H1 (cell line): ENCODE results near the gene UCKL1. TPM values are rescaled to one million over a fixed set of nuclear protein-coding genes. Genes with fewer than 3 reads are reported as not detected.

ENCODE experiments used
- ASH2L ChIP-seq: fragments of 200-600, 300-600 bp; sonication (generic); IDR thresholded peaks from one replicate; pipeline ENCODE4 v1.7.1; 2017; ENCODE audit warnings: low read length
- CHD2 ChIP-seq: IDR thresholded peaks from 2 replicates; pipeline ENCODE4 v1.6.1; 2012; ENCODE audit warnings: low read length, improper control_type of control experiment
- GABPA ChIP-seq: IDR thresholded peaks from 2 replicates; pipeline ENCODE4 v1.6.1; 2011; ENCODE audit warnings: mild to moderate bottlenecking, low read length, moderate library complexity, borderline replicate concordance; ENCODE audit not compliant: insufficient read depth
- NANOG ChIP-seq: IDR thresholded peaks from 2 replicates; pipeline ENCODE4 v1.6.1; 2011; ENCODE audit warnings: low read length, low read depth, mild to moderate bottlenecking, inconsistent platforms; ENCODE audit not compliant: insufficient read depth, poor library complexity, severe bottlenecking
- POLR2AphosphoS5 ChIP-seq: IDR thresholded peaks from 2 replicates; pipeline ENCODE4 v1.6.1; 2011; ENCODE audit warnings: low read depth, low read length
- RXRA ChIP-seq: IDR thresholded peaks from 2 replicates; pipeline ENCODE4 v1.6.1; 2011; ENCODE audit warnings: low read depth, mild to moderate bottlenecking, low read length, moderate library complexity; ENCODE audit not compliant: insufficient read depth
- SUZ12 ChIP-seq: fragments of 200-600 bp; sonication (generic); IDR thresholded peaks from 2 replicates; pipeline ENCODE4 v1.6.1; 2012; ENCODE audit warnings: mild to moderate bottlenecking, inconsistent platforms, low read length, moderate library complexity, mixed read lengths
- polyA plus RNA-seq, 7 experiments: library from polyadenylated mRNA; depleted of rRNA in 3 of 7; stranded (reverse) in 5 of 7; unstranded in 2 of 7; fragments of >200 nt in 5 of 7; fragments of 200-250 nt in 2 of 7; gene quantifications; 1 replicate in 5 of 7; 2 replicates in 1 of 7; 4 replicates in 1 of 7; pipeline versions ENCODE4 v1.2.1 to v1.2.3, GENCODE V29; 2011 to 2013; ENCODE audit warnings: missing spikeins in 2 of 7, mixed read lengths in 2 of 7
- total RNA-seq: library from RNA; stranded (reverse); fragmentation: NEBNext Ultra II Directional; extraction: Animal tissue kit (Norgen Biotek cat#: 25700); gene quantifications from 2 replicates; pipeline ENCODE4 v1.2.1, GENCODE V29; 2021

Gene UCKL1
- total and polyA plus RNA-seq, 2 of the 8 experiments (the other 6 are each of a cell fraction or from before 2014, with no cell fraction given), result 36.5 to 91.2 TPM

DNA sequence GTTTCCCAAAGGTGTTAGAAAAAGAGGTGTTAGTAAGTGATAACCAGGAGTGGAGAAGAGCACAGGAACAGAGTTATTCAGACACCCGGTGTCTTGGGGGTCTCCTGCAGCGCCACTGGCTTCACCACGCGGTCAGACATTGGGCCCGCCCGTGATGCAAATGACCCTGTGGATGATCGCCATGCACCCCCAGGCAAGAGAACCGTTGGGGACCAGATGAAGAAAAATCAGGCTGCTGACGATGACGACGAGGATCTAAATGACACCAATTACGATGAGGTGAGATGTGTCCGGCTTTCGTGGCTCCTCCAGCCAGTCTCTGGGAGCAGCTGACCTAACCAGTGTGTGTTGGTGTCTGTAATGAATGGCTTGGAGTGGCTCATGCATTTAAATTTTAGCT is 26.7 kb upstream of the UCKL1 start (continued):
- no peak for TF ChIP-seq POLR2AphosphoS5
- TF ChIP-seq SUZ12, result no peak
- no peak for TF ChIP-seq NANOG
- no peak for TF ChIP-seq RXRA
- TF ChIP-seq CHD2, result no peak
- TF ChIP-seq ASH2L, result no peak
- TF ChIP-seq GABPA, result no peak
